ENCODE measurements around the gene ELMOD1.
A peak's percentile ranks its signal among the peaks of the same experiment; 100 is the strongest.
"Not testable (repeated sequence)": the region's sequence is repeated elsewhere in the genome, so short reads cannot be mapped to it uniquely, and the experiment has no call there.

ELMOD1 gene

DNA sequence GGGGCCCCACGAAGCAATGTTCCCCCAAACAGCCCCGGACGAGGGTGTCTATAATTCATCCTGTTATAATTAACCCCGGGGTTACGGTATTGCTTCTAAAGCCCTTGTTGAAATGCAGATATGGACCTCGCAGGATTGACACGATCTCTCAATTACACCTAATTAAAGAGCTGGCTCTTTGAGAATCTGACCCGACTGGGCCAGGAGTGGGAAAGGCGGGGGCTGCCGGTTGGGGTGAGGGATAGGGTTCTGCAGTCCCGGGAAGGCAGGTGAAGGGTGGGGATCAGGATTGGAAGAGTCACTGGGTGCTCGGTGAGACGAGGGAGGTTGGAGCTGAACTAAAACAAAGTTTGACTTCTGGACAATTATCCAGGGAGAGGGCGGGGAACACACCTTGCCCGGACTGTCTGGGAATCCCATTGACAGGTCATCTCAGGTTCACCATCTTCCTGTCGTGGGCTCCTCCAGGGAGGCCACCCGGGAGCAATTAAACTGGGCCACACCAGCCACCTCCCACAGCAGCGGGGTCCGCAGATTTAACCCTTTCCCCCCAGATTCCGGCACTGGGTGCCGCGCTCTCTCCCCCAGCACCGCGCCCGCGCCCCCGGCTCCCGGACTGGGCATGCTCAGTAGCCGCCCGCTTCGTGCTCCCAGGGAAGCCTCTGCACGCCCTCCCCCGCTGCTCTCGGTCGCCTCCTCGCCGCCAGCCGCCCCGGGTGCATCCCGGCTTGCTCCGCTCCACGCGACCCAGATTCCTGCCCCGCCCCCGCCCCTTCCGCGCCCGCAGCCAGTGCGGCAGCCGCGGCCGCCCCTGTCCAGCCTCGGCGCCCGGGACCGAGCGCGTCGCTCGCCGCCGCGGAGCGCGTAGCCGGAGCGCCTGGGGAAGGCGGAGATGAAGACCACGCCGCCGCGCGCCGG, at the start of gene ELMOD1:
Gene ELMOD1 (plus strand): TSS at position 688 of the 918 bp plus-strand sequence. CDS start 27,043 bp downstream, outside the sequence.
- DNase-seq (ENCODE audit: low spot score) = no peak

DNA sequence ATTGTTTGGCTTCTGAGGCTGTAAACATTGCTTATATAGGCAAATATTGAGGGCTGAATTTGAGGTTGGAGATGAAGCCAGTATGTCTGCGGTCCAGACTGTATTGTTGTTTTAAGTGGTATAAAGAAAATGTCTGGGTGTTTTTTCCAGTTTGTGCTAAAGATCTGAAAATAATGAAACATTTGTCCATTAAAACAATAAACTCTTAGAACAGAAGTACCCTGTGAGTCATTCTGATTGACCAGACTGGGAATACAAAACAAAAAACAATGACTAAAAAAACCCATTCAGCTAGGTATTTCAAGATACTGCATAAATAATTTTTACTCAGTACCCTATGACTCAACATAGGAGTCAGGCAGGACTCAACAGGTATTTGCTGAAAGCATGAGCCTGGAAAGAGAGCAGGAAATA, 45.8 kb upstream of the ELMOD1 start:
- DNase-seq (ENCODE audit: low spot score) = no peak

DNA sequence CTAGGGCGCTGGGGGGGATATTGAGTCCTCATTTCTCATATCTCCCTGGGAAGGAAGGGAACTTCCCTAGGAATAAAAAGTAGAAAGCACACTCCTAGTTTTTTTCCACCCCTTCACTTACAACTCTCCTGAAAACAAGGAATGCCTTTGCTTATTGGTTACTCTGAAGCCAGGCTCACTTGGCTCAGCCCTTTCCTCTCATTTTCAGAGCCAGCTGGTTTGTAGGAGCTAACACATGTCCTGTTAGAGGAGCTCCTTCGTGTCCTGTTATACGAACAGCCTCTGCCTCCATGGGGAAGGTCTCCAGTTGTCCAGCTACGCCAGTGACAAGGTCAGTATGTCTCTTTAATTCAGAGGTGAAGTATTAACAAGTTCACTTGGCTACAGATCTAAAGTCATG, 43.0 kb upstream of the ELMOD1 start:
- no peak for DNase-seq (ENCODE audit: low spot score)

DNA sequence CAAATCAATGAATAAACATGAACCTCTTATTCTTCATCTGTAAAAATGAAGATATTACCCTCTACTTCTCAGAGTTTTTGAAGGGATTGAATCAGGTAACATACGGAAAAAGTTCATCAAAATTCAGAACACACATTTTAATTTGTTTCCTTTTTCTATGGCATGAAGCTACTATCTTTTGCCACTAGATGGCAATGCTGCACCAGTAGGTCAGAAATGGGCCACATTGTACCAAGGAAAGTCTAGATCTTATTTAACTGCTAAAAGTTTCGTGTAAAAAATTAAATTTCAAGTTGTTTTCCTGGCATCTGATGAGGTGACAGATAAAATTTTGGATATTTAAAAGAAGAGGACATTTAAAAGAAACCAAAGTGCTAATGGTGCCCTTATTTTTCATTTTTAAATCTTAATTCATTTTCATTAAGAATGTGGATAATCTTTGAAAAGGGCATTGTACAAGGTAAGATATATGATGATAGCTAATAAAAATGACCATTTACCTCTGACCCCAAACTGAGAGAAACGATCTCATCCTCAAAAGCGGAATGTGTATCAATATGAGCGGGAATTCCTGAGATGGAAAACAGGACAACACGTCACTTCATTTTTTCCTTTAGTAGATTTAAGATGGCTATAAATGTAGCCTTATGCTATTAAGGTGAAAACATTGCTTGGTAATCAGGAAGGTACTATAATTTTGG, 41.5 kb upstream of the ELMOD1 start:
- peak; percentile 64 for DNase-seq (ENCODE audit: low spot score)

DNA sequence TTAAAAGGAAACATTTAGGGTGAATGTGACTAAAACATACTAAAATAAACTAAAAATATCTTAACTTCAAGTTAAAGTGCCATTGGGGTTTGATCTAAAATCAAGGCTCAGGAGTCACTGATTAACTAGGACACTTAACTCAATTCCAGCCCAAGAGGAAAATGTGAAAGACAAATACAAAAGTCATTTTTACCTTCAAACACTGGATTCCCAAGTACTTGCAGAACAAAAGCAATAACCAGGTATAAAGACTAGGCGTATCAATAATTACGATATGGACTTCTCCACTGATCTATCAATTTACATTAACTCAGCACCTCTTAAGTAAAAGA, 41.0 kb upstream of the ELMOD1 start:
- no peak for DNase-seq (ENCODE audit: low spot score)

DNA sequence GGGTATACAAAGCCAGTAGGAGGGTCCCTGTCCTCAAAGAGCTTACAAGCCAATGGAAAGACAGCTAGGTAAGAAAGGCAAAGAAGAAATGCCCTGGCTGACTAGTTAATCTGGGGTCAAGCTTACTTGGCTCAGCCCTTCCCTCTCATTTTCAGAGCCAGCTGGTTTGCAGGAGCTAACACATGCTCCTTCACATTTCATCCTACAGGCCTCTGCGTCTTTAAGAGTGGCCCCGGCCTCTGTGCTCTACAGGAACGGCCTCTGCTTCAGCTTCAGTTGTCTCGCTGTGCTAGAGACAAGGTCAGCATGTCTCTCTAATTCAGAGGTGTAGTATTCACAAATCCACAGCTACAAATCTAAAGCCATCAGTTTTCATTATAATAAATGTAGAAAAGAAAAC, 40.6 kb upstream of the ELMOD1 start:
- no peak for DNase-seq (ENCODE audit: low spot score)

DNA sequence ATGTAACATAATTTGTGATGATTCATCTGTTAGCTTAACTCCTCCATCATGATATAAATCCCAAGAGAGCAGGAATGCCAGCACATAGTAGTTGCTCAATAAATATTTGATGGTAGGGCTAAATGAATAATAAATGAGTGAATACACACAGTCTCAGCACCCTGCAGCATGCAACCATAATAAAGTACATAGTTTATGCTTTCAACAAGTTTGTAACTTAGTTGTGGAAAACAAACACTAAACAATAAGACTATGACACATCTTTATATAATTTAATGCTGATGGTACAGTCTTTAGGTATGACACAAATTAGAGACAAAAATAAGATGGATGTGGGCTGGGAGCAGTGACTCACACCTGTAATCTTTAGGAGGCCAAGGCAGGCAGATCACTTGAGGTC, 29.3 kb upstream of the ELMOD1 start:
- no peak for DNase-seq (ENCODE audit: low spot score)

DNA sequence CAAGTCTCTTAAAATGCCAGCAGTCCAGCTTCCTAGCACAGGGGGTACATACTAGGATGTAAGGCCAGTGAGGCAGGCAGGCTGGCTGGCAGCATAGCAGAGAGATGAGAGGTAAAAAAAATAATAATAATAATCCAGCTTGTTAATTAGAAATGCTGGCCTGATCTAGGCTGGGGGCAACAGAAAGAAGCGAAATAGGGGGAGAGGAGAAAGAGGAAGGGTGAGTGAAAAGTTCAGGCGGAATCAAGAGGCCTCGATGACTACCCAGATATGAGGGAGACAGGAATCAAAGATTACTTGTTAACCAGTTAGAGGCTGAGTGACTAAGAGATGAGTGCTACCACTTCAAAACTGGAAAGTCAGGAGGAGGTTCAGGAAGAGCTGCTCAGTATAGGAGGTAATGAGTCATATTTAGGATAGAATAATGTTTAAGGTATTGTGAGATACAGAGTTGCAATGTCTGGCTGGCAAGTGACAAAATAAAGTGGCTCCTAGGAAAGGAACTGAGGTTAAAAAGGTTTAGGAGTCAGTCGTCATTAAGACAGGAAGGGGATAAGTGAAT, 28.2 kb upstream of the ELMOD1 start:
- DNase-seq (ENCODE audit: low spot score) = no peak

DNA sequence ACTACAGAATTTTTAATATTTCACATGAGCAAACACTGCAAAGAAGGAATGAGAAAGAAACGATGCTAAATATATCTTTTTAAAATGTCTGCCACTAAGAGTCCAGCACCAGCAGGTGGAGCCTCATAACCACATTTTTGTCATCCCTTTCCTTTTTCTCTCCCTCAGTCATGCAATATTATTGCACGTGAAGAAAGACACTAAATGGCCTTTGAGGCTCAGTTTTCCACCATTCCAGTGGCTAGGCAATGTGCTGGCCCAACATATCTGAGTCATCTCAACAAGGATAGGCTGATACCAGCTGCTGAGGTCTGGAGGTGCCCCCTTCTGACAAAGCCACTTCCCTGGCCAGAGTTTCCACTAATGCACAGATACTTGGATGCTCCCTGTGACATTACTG, 27.2 kb upstream of the ELMOD1 start:
- DNase-seq (ENCODE audit: low spot score) = peak; percentile 37

DNA sequence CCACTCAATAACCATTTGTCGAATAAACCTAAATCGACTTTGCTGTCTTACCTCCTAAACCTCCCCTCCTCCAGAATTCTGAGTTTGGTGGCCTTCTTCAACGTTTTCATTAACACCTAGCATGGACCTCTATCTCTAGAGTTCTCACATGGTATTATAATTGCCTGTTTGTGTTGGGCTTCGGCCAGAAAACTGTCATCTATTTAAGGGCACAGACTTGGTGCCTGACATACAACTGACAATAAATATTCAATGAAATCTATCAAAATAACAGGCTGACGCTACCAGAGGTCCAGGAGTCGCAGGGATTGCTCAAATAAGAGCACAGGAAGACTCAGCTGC, 26.1 kb upstream of the ELMOD1 start:
- no peak for DNase-seq (ENCODE audit: low spot score)

DNA sequence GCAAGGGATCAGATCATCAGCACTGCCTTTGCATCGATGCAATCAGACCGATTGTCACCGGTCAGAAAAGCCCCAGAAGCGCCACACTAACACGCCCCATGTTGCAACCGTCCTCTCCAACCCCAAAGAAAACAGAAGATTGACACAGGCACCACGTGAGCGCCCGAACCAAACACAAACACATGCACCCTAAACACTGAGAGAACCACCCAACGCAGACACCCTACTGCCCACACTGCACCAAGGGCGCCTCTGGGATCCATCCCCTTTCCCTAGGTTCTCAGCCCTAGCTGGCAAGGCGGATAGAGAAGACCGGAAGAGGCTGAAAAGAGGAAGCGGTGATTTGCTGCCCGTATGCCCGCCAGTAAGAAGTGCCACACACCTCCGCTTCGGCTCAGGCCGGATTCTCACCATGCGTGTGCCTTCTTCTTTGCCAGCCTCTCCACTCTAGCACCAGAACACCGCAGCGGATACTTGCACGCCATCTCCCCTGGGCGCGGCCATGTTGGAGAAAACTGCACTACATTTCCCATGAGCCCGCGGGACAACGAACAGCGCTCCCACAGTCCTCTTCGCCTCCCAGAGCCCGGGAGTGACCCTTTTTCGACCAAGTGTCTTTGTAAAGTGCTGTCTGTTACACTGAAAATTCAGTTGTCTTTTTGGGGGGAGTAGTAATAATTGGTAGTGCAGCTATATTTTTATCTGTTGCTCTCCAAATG, 25.6 kb upstream of the ELMOD1 start, which contains the start of gene ALKBH8:
Gene ALKBH8 (minus strand): TSS at position 517 of the 719 bp plus-strand sequence. CDS start 4,842 bp downstream, outside the sequence.
- DNase-seq (ENCODE audit: low spot score) = peak; percentile 70

DNA sequence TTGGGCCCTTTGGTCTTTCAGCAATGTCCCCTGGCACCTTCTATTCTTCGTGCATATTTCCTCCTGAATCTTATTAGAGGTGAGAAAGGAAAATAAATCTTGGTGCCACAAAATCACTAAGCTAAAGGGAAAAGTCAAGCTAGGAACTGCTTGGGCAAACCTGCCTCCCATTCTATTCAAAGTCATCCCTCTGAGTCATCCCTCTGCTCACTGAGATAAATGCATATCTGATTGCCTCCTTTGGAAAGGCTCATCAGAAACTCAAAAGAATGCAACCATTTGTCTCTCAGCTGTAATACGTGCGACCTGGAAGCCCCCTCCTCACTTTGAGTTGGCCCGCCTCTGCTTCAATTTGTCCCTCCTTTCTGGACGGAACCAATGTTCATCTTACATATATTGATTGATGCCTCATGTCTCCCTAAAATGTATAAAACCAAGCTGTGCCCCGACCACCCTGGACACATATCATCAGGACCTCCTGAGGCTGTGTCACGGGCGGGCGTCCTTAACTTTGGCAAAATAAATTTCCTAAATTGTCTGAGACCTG, 24.9 kb upstream of the ELMOD1 start:
- peak; percentile 20 for DNase-seq (ENCODE audit: low spot score)

DNA sequence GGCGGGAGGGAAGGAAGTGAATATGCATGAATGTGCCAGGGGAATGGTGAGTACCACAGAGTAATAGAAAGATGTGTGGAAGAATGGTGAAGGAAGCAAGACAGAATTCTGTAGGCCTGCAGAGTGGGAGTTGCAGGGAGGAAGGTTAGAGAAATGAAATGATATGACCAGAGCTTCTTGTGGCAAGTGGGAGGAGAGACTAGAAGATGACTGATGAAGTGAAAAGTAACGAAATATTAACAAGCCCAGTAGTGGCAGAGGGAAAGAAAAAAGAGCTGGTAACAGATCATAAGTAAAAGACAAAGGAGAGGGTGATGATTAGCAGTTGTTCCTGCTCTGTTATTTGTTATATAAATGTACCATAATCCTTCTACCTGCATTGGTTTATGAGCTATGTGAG, 24.4 kb upstream of the ELMOD1 start:
- DNase-seq (ENCODE audit: low spot score) = no peak

DNA sequence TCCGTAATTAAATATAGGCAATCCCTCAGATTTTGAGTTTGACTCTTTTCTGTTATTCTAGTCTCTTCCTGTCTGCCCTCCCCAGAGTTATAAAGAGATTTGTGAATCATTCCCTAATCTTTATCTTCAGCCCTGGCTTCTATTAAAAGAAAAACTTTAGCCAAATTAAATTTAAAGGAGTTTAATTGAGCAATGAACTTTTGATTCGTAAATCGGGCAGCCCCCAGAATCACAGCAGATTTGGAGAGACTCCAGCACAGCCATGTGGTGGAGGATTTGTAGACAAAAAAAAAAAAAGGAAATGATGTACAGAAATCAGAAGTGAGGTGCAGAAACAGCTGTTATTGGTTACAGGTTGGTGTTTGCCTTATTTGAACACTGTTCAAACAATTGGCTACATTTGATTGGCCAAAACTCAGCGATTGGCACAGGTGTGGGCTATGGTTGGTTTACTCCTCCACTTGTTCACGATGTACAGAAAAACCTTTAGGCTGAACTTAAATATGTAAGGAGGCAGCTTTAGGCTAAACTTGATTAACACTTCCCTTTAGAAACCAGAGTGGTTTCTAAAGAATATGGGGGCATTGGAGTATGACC, 23.1 kb upstream of the ELMOD1 start:
- no peak for DNase-seq (ENCODE audit: low spot score)

DNA sequence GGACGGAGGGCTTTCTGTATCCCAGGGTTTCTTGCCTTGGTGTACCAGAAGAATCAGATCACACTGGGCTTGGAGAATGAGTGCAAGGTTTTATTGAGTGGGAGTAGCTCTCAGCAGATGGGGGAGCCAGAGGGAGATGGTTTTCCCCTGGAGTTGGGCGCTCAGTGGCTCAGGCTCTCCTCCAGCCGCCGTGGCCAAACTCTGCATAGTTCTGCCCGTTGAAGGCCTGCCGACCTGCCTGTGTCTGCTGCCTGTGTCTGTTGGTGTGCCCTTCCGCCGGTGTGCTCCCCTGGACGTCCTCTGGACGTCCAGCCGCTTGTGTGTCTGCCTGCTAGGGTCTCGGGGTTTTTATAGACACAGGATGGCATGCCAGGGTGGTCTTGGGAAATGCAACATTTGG, 20.9 kb upstream of the ELMOD1 start:
- no peak for DNase-seq (ENCODE audit: low spot score)

DNA sequence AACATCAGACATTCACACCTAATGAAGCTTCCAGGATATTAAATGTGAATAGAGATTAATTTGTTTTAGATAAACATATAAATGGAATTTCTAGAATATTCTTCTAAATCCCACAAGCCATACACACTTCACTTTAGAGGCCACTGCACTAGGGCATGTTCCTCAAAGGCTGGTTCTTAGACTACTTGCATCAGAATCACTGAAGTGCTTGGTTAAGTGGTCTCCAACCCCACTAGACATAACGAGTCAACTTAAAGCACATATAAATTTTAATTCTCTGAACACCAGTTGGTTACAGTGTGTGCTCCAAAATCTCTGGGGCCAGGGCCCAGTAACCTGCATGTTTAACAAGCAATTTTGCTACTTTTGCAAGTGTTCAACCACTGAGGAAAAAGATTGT, 17.5 kb upstream of the ELMOD1 start:
- no peak for DNase-seq (ENCODE audit: low spot score)

DNA sequence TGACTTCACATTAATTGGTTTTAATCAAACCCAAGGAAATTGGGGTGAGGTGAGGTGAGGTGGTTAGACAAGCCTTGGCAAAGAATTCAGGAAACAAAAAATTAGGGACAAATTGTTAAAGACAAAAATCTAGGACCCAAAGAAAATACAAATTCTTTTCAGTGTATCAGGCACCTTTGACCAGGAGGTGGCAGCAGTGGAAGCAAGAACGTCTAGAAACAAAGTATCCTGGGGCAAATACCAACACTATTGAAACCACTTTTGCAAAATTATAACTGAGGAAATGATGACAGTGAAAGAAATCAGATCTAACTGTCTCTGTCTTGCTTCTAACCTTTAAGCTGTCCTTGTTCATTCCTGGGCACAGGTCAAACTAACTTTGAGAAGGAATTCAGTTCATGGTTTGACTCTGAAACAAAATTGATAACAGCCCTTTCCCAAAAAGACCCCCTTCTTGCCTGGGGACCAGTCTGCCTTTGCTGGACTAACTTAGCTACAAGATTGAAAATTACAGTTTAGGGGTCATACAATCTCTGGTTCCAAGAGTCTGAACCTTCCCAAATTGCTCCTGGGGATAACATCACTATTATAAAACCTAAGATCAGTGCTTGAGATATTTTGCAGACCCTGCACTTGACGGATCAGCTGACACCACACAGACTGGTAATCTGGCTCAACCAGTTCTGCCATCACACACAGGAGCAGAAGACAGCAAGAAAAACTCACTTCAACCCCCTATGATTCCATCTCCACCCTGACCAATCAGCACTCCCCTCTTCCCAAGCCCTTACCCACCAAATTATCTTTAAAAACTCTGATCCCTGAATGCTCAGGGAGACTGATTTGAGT, 14.2 kb upstream of the ELMOD1 start:
- not testable (repeated sequence) for DNase-seq (ENCODE audit: low spot score)

DNA sequence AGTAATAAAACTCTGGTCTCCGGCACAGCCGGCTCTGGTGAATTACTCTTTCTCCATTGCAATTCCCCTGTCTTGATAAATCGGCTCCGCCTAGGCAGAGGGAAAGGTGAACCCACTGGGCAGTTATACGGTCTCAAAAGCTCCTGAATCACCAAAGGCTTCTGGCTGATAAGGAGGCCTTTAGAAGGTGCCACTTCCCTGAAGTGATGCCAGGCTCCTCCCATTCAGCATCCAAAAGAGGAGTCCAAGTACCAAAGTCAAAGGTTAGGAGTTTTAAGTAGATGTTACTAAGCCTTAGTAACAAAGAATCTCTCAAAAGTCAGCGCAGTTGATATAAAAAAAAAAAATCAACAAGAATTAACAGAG, 13.6 kb upstream of the ELMOD1 start:
- no peak for DNase-seq (ENCODE audit: low spot score)

DNA sequence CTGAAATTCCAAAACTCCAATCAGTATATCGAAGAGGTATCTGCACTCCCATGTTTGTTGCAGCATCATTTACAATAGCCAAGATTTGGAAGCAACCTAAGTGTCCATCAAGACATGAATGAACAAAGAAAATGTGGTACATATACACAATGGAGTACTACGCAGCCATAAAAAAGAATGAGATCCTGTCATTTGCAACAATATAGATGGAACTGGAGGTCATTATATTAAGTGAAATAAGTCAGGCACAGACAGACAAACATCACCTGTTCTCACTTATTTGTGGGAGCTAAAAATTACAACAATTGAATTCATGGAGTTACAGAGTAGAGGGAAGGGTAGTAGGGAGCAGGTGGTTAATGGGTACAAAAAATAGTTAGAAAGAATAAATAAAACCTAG, 11.8 kb upstream of the ELMOD1 start:
- DNase-seq (ENCODE audit: low spot score) = not testable (repeated sequence)

DNA sequence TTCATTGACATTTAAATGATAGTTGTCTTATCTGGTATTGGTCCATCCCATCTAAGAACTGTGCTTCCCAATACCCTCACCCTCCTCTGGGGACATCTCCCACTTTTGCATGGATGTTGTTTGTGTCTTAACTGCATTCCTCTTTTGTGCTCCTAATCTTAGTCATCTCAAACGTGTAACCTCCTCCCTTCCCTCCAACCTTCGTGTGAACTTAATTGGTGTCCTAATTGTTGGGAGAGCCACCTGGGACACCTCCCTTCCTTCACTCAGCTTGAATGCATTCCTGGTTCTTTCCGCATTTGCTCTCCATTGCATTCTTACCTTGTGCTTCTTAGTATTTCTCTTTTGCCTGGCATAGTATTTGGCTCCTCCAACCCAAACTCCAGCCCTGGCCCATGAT, 9.8 kb upstream of the ELMOD1 start:
- DNase-seq (ENCODE audit: low spot score) = no peak

DNA sequence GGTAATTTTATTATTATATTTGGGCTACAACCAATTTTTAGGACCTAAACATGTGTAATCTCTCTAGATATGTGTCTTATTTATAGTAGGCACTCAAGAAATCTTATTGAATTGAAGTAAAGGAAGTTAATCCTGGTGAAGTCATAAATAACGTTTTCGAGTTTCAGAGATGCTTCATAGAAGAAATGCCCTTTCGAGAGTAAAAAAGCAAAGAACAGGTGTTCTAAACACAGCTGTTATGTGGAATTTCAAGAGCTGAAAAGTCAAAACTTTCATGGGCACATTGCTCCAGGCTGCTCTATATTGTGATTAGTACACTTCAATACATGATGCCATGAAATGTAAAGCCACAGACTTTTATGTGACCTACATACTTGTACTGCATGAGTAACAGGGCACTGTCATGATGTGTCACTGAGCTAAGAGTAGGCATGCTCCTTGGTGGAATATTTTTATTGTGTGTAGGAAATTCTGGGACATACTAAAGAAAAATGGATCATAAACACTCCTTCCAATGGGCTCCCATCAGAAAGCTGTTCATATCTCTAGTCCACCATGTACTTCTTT, 7.2 kb upstream of the ELMOD1 start:
- no peak for DNase-seq (ENCODE audit: low spot score)

All from hematopoietic multipotent progenitor cell treated with erythropoietin and hydrocortisone succinate and interleukin-3 and kit ligand, for 17 days (in vitro differentiated cells).